ENCODE results near the gene KRT2. TPM values are rescaled to one million over a fixed set of nuclear protein-coding genes. Genes with fewer than 3 reads are reported as not detected.

Gene KRT2
- total and polyA plus RNA-seq, 2 experiments from 2014 or later: not detected

DNA sequence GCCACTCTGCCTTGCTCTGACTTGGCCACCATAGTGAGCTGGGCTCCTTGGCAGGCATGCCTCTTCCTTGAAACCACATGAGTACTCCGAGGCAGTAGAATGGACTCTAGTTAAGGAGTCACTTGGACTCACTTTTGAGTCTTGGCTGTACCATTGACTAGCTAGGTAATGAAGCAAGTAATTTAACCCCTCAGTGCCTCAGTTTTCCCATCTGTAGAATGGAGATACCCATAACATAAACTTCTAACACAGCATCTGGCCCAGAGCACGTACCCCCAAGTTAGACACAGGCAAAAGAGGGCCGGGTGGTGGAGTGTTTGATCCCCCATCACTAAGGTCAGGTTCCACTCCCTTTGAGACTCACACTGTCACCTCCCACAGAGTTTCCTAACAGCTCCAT lies 43.0 kb upstream of the KRT2 start:
- Histone ChIP-seq H3K9me3 (ENCODE audit: low read depth) (no peaks in the 10 kb centered on the region), H3K4me2 (no peak overlapping the region), H3K9me2 (replicated peaks; ENCODE audit: insufficient read depth) (no peaks in the 10 kb centered on the region), H3K27me3 (peaks cover 50% of the 10 kb centered on the region), H2AFZ (no peak overlapping the region), H4K20me1 (ENCODE audit: insufficient read depth, poor library complexity, severe bottlenecking) (no peaks in the 10 kb centered on the region), H3K27ac (no peak overlapping the region), H3K79me2 (no peaks in the 10 kb centered on the region), H3K36me3 (replicated peaks; ENCODE audit: insufficient read depth, low read depth) (no peaks in the 10 kb centered on the region), H3K4me3 (no peak overlapping the region), H3K4me1 (ENCODE audit: insufficient read depth) (peaks cover 10% of the 10 kb centered on the region)
- 91% methylated on average over 3 of the region's 3 CpGs for WGBS (ENCODE audit: low lambda C conversion rate, missing lambda C conversion rate)
- no peak for TF ChIP-seq EZH2 (IDR thresholded peaks at IDR 0.05; ENCODE audit: borderline replicate concordance)
- TF ChIP-seq, protein P1, sequence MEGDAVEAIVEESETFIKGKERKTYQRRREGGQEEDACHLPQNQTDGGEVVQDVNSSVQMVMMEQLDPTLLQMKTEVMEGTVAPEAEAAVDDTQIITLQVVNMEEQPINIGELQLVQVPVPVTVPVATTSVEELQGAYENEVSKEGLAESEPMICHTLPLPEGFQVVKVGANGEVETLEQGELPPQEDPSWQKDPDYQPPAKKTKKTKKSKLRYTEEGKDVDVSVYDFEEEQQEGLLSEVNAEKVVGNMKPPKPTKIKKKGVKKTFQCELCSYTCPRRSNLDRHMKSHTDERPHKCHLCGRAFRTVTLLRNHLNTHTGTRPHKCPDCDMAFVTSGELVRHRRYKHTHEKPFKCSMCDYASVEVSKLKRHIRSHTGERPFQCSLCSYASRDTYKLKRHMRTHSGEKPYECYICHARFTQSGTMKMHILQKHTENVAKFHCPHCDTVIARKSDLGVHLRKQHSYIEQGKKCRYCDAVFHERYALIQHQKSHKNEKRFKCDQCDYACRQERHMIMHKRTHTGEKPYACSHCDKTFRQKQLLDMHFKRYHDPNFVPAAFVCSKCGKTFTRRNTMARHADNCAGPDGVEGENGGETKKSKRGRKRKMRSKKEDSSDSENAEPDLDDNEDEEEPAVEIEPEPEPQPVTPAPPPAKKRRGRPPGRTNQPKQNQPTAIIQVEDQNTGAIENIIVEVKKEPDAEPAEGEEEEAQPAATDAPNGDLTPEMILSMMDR (IDR thresholded peaks at IDR 0.05; ENCODE audit: poor library complexity): no peak
- no peak for TF ChIP-seq EZH2phosphoT487 (IDR thresholded peaks at IDR 0.05; ENCODE audit: low read depth, severe bottlenecking, unreplicated experiment)
- DNase-seq (ENCODE audit: low spot score): no peak

DNA sequence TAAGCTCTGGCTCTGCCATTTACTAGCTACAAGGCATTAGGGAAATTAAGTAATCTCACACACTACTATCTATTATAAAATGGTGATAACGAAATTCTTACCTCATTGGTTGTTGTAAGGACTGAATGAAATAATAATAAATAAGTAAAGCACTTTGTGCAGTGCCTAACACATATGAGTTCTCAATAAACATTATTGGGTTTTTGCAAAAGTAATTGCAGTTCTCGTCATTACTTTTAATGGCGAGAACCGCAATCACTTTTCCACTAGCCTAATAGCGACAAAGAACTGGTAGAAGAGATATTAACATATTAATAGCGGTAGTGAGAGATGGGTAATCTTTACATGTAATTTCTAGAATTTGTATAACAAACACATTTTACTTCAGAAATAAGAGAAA lies 42.1 kb upstream of the KRT2 start:
- no peaks in the 10 kb centered on the region for H3K36me3 ChIP-seq (replicated peaks; ENCODE audit: insufficient read depth, low read depth)
- H2AFZ ChIP-seq: no peak overlapping the region
- no peaks in the 10 kb centered on the region for H3K9me2 ChIP-seq (replicated peaks; ENCODE audit: insufficient read depth)
- H3K4me2 ChIP-seq: no peak overlapping the region
- no peaks in the 10 kb centered on the region for H4K20me1 ChIP-seq (ENCODE audit: insufficient read depth, poor library complexity, severe bottlenecking)
- WGBS (ENCODE audit: low lambda C conversion rate, missing lambda C conversion rate): 90% methylated on average over 6 of the region's 6 CpGs
- no peak overlapping the region for H3K4me3 ChIP-seq
- no peak overlapping the region for H3K27ac ChIP-seq
- H3K79me2 ChIP-seq: no peaks in the 10 kb centered on the region
- TF ChIP-seq, protein P1 (IDR thresholded peaks at IDR 0.05; ENCODE audit: poor library complexity): no peak
- TF ChIP-seq EZH2 (IDR thresholded peaks at IDR 0.05; ENCODE audit: borderline replicate concordance) (no peak), EZH2phosphoT487 (IDR thresholded peaks at IDR 0.05; ENCODE audit: low read depth, severe bottlenecking, unreplicated experiment) (no peak)
- DNase-seq (ENCODE audit: low spot score): no peak
- no peaks in the 10 kb centered on the region for H3K9me3 ChIP-seq (ENCODE audit: low read depth)
- H3K4me1 ChIP-seq (ENCODE audit: insufficient read depth): peaks cover 10% of the 10 kb centered on the region
- peaks cover 57% of the 10 kb centered on the region for H3K27me3 ChIP-seq

DNA sequence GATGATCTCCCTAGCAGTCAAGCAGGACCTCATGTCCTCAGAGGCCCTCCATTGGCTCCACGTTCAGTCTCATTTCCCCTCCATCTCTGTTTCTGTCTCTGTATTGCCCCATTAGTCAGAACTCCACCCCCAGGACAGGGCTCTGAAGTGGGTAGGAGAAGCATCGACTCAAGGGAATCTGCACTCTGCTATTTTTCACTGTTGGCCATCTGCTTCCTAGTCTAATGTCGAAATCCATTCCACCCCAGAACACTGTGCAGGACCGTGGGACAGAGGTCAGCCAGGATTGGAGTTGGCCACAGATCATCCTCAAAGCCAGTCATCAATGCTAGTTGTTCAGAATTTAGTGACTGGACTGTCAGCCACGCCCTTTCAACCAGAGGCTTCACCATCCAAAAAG lies 41.2 kb upstream of the KRT2 start:
- TF ChIP-seq, protein P1 (IDR thresholded peaks at IDR 0.05; ENCODE audit: poor library complexity): no peak
- no peak for TF ChIP-seq EZH2phosphoT487 (IDR thresholded peaks at IDR 0.05; ENCODE audit: low read depth, severe bottlenecking, unreplicated experiment)
- TF ChIP-seq EZH2 (IDR thresholded peaks at IDR 0.05; ENCODE audit: borderline replicate concordance): no peak
- 61% methylated on average over 5 of the region's 5 CpGs for WGBS (ENCODE audit: low lambda C conversion rate, missing lambda C conversion rate)

DNA sequence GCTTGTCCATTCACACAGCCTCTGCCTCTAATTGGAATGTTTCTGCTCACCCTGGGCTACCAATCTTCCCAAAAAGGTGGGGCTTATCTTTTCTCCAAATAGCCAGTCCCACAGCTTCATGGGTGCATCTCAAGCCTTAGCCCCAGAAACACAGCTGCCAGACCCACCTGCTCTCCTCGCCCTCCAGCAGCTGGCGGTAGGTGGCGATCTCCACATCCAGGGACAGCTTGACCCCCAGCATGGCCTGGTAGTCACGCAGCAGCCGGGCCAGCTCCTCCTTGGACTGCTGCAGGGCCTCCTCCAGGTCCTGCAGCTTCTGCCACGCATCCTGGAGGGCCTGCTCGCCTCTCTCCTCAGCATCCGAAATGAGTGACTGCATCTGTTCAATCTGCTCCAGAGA lies 40.2 kb upstream of the KRT2 start:
- TF ChIP-seq EZH2 (IDR thresholded peaks at IDR 0.05; ENCODE audit: borderline replicate concordance) (no peak), EZH2phosphoT487 (IDR thresholded peaks at IDR 0.05; ENCODE audit: low read depth, severe bottlenecking, unreplicated experiment) (no peak)
- TF ChIP-seq, protein P1 (IDR thresholded peaks at IDR 0.05; ENCODE audit: poor library complexity): no peak
- H3K36me3 ChIP-seq (replicated peaks; ENCODE audit: insufficient read depth, low read depth): no peaks in the 10 kb centered on the region
- 46% methylated on average over 8 of the region's 8 CpGs for WGBS (ENCODE audit: low lambda C conversion rate, missing lambda C conversion rate)
- no peak overlapping the region for H2AFZ ChIP-seq
- peaks cover 10% of the 10 kb centered on the region for H3K4me1 ChIP-seq (ENCODE audit: insufficient read depth)
- no peak overlapping the region for H3K4me3 ChIP-seq
- no peaks in the 10 kb centered on the region for H3K9me2 ChIP-seq (replicated peaks; ENCODE audit: insufficient read depth)
- peaks cover 61% of the 10 kb centered on the region for H3K27me3 ChIP-seq
- no peak for DNase-seq (ENCODE audit: low spot score)
- H3K4me2 ChIP-seq: no peak overlapping the region
- no peaks in the 10 kb centered on the region for H3K79me2 ChIP-seq
- no peaks in the 10 kb centered on the region for H3K9me3 ChIP-seq (ENCODE audit: low read depth)
- no peaks in the 10 kb centered on the region for H4K20me1 ChIP-seq (ENCODE audit: insufficient read depth, poor library complexity, severe bottlenecking)
- no peak overlapping the region for H3K27ac ChIP-seq

More for the DNA sequence above, 41.2 kb upstream of the KRT2 start:
- Histone ChIP-seq H4K20me1 (ENCODE audit: insufficient read depth, poor library complexity, severe bottlenecking) (no peaks in the 10 kb centered on the region), H3K4me3 (no peak overlapping the region), H3K4me1 (ENCODE audit: insufficient read depth) (peaks cover 10% of the 10 kb centered on the region), H3K9me2 (replicated peaks; ENCODE audit: insufficient read depth) (no peaks in the 10 kb centered on the region), H3K36me3 (replicated peaks; ENCODE audit: insufficient read depth, low read depth) (no peaks in the 10 kb centered on the region), H3K27me3 (peaks cover 65% of the 10 kb centered on the region), H2AFZ (no peak overlapping the region), H3K27ac (no peak overlapping the region), H3K9me3 (ENCODE audit: low read depth) (no peaks in the 10 kb centered on the region), H3K79me2 (no peaks in the 10 kb centered on the region), H3K4me2 (no peak overlapping the region)
- no peak for DNase-seq (ENCODE audit: low spot score)

Data from hepatocyte (in vitro differentiated cells).